ENCODE results near the gene DNA2.

DNA sequence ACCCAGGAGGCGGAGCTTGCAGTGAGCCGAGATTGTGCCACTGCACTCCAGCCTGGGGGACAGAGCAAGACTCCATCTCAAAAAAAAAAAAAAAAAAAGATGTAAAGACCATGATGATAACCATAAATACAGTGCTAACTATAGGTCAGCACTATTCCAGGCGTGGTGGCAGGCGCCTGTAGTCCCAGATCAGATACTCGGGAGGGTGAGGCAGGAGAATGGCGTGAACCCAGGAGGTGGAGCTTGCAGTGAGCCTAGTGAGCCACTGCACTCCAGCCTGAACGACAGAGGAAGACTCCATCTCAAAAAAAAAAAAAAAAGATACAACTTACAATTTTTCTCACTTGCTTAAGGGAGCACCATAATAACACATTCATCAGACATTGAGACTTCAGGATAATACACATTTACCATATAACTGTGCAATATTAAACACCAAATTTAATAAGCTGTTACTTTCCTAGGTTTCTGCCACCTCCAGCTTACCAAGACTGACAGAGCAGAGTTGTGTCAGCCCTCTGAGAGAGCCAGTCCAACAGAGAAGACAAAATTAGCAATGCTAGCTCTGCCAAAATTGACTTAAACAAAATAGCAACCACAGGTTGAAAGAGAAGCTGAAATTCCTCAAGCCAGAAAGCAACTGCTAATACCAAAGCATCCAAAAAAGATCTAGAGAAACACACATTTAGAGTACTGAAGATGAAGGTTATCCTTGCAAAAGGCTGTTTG is 8.2 kb downstream of the DNA2 start:
- TF ChIP-seq, protein P1, sequence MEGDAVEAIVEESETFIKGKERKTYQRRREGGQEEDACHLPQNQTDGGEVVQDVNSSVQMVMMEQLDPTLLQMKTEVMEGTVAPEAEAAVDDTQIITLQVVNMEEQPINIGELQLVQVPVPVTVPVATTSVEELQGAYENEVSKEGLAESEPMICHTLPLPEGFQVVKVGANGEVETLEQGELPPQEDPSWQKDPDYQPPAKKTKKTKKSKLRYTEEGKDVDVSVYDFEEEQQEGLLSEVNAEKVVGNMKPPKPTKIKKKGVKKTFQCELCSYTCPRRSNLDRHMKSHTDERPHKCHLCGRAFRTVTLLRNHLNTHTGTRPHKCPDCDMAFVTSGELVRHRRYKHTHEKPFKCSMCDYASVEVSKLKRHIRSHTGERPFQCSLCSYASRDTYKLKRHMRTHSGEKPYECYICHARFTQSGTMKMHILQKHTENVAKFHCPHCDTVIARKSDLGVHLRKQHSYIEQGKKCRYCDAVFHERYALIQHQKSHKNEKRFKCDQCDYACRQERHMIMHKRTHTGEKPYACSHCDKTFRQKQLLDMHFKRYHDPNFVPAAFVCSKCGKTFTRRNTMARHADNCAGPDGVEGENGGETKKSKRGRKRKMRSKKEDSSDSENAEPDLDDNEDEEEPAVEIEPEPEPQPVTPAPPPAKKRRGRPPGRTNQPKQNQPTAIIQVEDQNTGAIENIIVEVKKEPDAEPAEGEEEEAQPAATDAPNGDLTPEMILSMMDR (IDR thresholded peaks at IDR 0.05), result no peak
- no peak for TF ChIP-seq POLR2A (IDR thresholded peaks at IDR 0.05)
